ENCODE measurements around the gene ATP13A3. TPM values are rescaled to one million over a fixed set of nuclear protein-coding genes. Genes with fewer than 3 reads are reported as not detected.

ATP13A3 gene
- total RNA-seq, 2 experiments from 2014 or later = 79.5 to 84.5 TPM

- H3K9me2 ChIP-seq (ENCODE audit: insufficient read depth, low read length) = no peaks in the 10 kb centered on the region
- H3K4me2 ChIP-seq (ENCODE audit: low read length) = no peak overlapping the region
- no peak for TF ChIP-seq CTCF (conservative IDR thresholded peaks at IDR 0.05; ENCODE audit: low read length)
- TF ChIP-seq EZH2phosphoT487 (IDR thresholded peaks at IDR 0.05; ENCODE audit: borderline replicate concordance, low read depth, low read length) = no peak
- no peaks in the 10 kb centered on the region for H3K9me3 ChIP-seq (ENCODE audit: low read length)
- no peak overlapping the region for H2AFZ ChIP-seq (ENCODE audit: low read length)
- no peaks in the 10 kb centered on the region for H4K20me1 ChIP-seq (ENCODE audit: insufficient read depth, low read length)
- no TSS peak for BruUV-seq (replicated peaks)
- no peaks in the 10 kb centered on the region for H3K4me1 ChIP-seq (ENCODE audit: insufficient read depth, low read length, poor library complexity, severe bottlenecking)
- no peak overlapping the region for H3K27ac ChIP-seq (ENCODE audit: low read depth, low read length, poor library complexity, severe bottlenecking)
- H3K4me3 ChIP-seq (ENCODE audit: low read depth, low read length, poor library complexity, severe bottlenecking) = no peak overlapping the region
- no peaks in the 10 kb centered on the region for H3K79me2 ChIP-seq (ENCODE audit: insufficient read depth, low read depth, low read length)
- intact Hi-C loops (cut with micrococcal nuclease; ENCODE audit: unreplicated experiment) = no loop called here
- ChIA-PET CTCF (ENCODE audit: unreplicated experiment) (no interaction called here), POLR2A (interaction anchor here (0.8 kb wide), 1 partner anchor 17 kb away, joined by 3 read pairs; no protein-coding TSS in a partner anchor)
- DNase-seq (ENCODE audit: low spot score) = no peak
- no peaks in the 10 kb centered on the region for H3K36me3 ChIP-seq (ENCODE audit: insufficient read depth, low read length)
Observed at GRCh38 chr3:194377708-194378107, 109.1 kb downstream of the ATP13A3 start.

- Histone ChIP-seq H3K4me2 (ENCODE audit: low read length) (no peak overlapping the region), H3K9me2 (ENCODE audit: insufficient read depth, low read length) (no peaks in the 10 kb centered on the region)
- POLR2A ChIA-PET = no interaction called here
Observed at GRCh38 chr3:194376241-194376560, 110.6 kb downstream of the ATP13A3 start.

More at GRCh38 chr3:194376241-194376560, 110.6 kb downstream of the ATP13A3 start:
- no peak overlapping the region for H3K27ac ChIP-seq (ENCODE audit: low read depth, low read length, poor library complexity, severe bottlenecking)
- no peaks in the 10 kb centered on the region for H3K36me3 ChIP-seq (ENCODE audit: insufficient read depth, low read length)
- H3K9me3 ChIP-seq (ENCODE audit: low read length) = no peaks in the 10 kb centered on the region
- H4K20me1 ChIP-seq (ENCODE audit: insufficient read depth, low read length) = no peaks in the 10 kb centered on the region
- CTCF ChIA-PET (ENCODE audit: unreplicated experiment) = no interaction called here
- H3K79me2 ChIP-seq (ENCODE audit: insufficient read depth, low read depth, low read length) = no peaks in the 10 kb centered on the region
- intact Hi-C loops (cut with micrococcal nuclease; ENCODE audit: unreplicated experiment) = no loop called here
- BruUV-seq (replicated peaks) = no TSS peak
- no peak for DNase-seq (ENCODE audit: low spot score)
- no peaks in the 10 kb centered on the region for H3K4me1 ChIP-seq (ENCODE audit: insufficient read depth, low read length, poor library complexity, severe bottlenecking)
- no peak overlapping the region for H3K4me3 ChIP-seq (ENCODE audit: low read depth, low read length, poor library complexity, severe bottlenecking)
- H2AFZ ChIP-seq (ENCODE audit: low read length) = no peak overlapping the region
- TF ChIP-seq EZH2phosphoT487 (IDR thresholded peaks at IDR 0.05; ENCODE audit: borderline replicate concordance, low read depth, low read length) (no peak), CTCF (conservative IDR thresholded peaks at IDR 0.05; ENCODE audit: low read length) (no peak)
